Heart left ventricle (tissue), 13 donors: ENCODE measurements around the gene SLC13A4.

Experiments
- CTCF ChIP-seq, 12 donors: fragments of 200-600 bp; sonication (generic) in 4 of 12; IDR thresholded peaks; one replicate each; pipeline versions ENCODE4 v1.5.0 to v1.8.0; 2018 to 2022; ENCODE audit warnings: antibody characterized with exemption in 12 of 12, mild to moderate bottlenecking in 5 of 12
- POLR2A ChIP-seq, 2 donors: fragments of 450-650 bp; IDR thresholded peaks; one replicate each; pipeline ENCODE4 v1.6.1; 2017; ENCODE audit warnings: antibody characterized with exemption in 2 of 2, mild to moderate bottlenecking in 2 of 2, moderate library complexity in 2 of 2
- donor health status: ischemic (EF 13 %, LVEDD 7.1; RV severe dilation, severe dysfunction).
- donor health status: DM: no; HTN: yes; CAD: no.
- donor health status: DM: no; HTN: no; CAD: no.
- donor health status: ischemic (EF 25% LVEDD 6.9; RV normal size, moderate dysfunction).
- donor health status: ischemic (EF 25% LVEDD 5.7; RV mildly dilated, moderate dysfunction).
- donor health status: ischemic (EF 35%, LVEDD 5.7; RV mildly dilated, moderate dysfunction).
- donor health status: nonischemic (EF 11% LVEDD 7.7; RV severe dilation, severe dysfunction).
- donor health status: DM: yes; HTN: yes; CAD: no.
- donor health status: PGD.
- donor health status: ischemic (EF 29% LVEDD 5.4; RV normal size, mild dysfunction).
- donor health status: nonischemic (EF 23%, LVEDD 6.1; RV moderate dilation, normal function).

- TF ChIP-seq CTCF (IDR thresholded peaks at IDR 0.05) (no peak), POLR2A (IDR thresholded peaks at IDR 0.05) (no peak)
Measured at GRCh38 chr7:135716677-135717238, 11.2 kb downstream of the SLC13A4 start.
